ENCODE measurements around the gene CORT.
"Not testable (repeated sequence)": the region's sequence is repeated elsewhere in the genome, so short reads cannot be mapped to it uniquely, and the experiment has no call there.

CORT gene

DNA sequence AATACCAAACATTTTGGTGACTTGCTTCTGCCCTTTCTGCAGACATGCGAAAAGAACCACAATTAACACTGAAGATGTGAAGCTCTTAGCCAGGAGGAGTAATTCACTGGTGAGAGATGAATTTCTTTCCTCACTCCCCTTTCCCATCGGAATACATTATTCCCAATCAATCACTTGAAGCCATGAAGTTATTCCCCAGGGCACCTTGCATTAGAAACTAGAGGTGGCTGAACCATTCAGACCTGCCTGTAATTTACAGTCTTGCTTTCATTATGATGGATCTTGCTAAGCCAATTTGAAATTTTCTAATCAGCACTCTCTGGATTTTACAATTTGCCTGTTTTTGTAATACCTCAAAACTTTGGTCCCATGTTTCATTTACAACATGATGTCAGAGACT, 9.5 kb upstream of the CORT start:
- DNase-seq, result no peak

DNA sequence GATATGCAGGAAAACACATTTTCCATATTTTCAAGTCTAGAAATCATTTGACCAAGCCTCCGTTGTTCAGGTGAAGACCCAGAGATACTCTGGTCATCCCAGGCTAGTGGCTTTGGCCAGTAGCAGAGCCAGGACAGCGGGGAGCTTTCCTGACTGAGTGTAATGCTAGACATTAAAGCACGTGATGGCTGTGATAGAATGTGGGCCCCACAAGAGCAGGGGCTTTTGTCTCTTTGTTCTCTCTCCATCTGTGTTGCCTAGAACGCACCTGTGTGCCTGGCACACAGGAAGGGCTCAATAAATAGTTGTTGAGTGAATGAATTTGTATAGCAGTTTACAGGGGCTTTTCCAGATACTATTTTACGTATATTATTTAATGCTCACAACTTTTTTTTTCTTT, 9.0 kb upstream of the CORT start:
- DNase-seq, result no peak

DNA sequence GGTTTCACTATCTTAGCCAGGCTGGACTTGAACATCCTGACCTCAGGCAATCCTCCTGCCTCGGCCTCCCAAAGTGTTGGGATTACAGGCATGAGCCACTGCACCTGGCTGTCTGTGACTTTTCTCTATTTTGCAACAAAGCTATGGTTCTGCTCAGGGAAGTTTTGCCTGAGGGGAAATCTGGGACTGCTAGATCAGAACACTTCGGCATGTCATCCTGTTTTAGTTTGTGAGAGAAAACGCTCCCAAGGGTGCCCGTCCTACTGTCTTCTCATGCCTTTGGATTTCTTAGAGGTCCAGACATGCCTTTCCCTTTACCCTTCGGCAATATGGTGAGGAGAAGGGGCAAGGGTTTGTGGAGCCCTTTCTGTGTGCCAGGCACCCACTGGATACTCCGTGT, 5.6 kb upstream of the CORT start:
- no peak for DNase-seq

DNA sequence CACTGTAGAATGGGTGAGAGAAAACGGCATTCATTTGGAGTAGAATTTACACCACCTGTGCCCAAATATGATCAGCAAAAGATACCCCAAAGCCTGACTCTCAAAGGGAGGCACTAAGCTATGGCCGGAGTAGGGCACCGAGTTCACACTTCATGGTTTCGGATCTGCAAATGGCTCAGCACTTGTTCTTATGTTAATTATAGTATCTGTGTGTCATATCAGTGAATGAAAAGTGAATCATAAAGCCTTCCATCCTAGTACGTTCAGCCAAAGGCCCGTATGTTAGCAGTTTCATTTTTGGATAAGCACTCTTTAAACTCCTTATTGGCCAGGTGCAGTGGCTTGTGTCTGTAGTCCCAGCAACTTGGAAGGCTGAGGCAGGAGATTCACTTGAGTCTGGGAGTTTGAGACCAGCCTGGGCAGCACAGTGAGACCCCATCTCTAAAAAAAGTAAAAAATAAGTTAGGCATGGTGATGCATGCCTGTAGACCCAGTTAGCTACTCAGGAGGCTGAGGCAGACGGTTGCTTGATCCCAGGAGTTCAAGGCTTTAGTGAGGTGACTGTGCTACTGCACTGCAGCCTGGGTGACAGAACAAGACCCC, 4.9 kb upstream of the CORT start:
- no peak for DNase-seq

DNA sequence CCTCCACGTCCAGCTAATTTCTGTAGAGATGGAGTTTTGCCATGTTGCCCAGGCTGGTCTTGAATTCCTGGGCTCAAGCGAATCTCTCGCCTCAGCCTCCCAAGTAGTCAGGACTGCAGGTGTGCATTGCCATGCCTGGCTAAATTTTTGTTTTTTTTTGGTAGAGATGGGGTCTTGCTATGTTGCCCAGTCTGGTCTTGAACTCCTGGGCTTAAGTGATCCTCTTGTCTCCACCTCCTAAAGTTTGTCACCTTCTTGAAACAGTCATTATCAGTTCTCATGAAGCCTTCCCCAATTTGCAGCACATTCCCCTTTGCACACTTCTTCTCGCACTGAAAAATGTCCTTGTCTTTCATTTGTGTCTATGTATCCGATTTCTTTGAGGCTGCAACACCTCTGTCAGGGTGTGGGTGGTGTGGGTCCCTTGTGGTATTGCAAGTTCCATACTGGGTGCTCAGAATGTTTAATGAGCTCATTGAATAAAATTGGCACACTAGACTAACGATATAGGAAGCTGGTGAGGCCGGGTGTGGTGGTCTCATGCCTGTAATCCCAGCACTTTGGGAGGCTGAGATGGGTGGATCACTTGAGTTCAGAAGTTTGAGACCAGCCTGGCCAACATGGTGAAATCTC, 2.9 kb upstream of the CORT start:
- DNase-seq, result no peak

DNA sequence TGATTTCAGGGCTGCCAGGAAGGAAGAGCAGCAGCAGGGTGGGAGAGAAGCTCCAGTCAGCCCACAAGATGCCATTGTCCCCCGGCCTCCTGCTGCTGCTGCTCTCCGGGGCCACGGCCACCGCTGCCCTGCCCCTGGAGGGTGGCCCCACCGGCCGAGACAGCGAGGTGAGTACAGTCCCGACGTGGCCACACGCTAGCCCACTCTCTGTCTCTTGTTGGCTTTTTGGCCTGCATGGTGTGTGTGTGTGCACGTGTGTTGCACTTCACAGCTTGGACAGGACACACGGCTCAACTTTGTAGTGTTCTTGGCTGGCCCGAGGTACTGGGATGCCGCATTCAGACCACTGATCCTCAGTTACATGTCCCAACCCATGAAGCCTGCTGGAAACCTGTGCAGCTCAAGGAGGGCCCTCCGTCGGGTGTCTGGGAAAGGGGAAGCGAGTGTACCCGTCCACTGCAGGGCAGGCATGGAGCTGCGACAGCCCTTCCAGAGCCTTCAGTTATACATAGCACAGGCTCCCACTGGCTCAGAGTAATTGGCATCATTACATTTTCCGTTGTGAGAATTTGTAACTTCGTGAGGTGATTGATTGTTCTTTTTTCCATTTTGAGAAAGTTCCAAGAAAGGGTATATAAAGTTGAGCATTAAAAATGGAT, 454 bp downstream of the CORT start:
- DNase-seq, result no peak

DNA sequence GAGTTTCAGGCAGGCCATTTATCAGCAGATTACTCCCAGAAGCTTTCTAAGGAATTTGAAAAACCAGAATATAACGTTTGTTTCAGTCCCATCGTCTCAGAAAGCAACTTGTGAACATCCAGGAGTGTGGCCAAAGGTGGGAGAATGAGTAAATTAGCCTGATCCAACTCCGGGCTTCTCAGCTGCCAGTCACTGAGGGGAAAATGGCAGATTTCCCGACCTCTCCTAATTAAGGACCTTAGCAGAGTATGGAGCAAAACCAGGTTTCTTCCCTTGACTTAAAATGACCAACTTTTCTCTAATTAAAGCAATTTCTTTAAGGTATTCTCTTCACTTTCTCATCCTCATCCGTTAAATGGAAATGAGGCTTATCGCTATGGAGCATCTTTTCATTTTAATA, 1.0 kb downstream of the CORT start:
- no peak for DNase-seq

DNA sequence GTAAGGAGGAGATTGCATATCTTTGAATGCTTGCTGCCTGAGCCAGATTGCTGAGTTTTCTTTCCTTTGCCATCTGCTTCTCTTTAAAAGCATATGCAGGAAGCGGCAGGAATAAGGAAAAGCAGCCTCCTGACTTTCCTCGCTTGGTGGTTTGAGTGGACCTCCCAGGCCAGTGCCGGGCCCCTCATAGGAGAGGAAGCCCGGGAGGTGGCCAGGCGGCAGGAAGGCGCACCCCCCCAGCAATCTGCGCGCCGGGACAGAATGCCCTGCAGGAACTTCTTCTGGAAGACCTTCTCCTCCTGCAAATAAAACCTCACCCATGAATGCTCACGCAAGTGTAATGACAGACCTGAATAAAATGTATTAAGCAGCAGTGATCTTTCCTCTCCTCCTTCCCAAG, 1.5 kb downstream of the CORT start:
- DNase-seq, result no peak

DNA sequence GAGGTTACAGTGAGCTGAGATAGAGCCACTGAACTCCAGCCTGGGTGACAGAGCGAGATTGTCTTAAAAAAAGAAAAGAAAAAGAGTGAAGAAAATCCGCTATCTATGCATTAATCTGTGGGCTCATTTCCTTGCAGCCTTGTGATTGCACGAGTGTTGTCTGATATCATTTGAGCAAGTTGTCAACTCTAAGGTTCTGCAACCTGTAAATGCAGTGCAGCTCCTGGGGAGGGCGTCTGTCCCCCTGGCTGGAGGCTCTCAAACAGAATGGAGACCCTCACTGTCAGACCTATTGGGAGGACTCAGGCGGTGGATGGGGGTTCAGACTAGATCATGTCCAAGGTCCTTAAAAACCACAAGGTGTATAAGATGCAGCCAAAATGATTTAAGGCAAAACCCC, 6.2 kb downstream of the CORT start:
- DNase-seq, result no peak

DNA sequence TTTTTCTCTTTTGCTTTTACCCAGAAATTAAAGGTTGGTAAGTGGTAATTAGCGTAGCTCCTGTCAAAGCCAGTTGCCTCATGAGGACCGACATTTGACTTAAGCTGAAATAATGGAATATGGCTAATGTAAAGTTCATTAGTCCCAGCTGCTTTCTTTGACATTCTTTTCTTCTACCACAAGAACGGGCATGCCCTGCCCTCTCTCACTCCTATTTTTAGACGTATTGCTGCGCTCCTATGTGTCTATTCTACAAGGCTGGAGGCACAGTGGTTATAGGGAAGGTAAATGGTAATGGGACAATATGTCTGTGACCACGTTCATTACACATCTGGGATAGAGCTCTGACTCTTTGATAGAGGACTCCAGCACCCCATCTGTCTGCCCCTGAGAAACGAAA, 6.8 kb downstream of the CORT start:
- no peak for DNase-seq

DNA sequence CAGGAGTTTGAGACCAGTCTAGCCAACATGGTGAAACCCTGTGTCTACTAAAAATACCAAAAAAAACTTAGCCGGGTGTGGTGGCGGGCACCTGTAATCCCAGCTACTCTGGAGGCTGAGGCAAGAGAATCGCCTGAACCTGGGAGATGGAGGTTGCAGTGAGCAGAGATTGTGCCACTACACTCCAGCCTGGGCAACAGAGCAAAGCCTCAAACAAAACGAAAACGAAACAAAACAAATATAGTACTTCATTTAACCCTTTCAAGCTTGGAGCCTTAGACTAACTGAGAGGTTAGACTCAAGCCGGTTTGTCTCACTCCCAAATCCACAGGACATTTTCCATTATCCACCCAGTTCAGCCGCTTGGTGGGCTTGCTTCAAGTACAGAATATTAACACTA, 7.6 kb downstream of the CORT start:
- not testable (repeated sequence) for DNase-seq

DNA sequence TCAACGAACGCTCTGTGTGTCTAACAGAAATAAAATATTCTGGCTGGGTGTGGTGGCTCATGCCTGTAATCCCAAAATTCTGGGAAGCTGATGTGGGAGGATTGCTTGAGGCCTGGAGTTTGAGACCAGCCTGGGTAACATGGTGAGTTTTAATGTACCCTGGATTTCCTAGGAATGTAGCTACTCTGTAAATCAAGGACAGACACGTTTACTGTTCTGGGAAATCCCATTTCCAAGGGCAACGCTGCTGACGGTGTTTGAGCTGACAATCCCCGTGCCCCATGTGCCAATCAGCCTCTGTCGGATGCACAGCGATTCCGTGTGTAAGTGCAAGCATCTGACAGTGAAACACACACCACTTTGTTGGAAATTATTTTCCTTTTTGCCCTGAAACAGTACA, 8.0 kb downstream of the CORT start:
- no peak for DNase-seq

DNA sequence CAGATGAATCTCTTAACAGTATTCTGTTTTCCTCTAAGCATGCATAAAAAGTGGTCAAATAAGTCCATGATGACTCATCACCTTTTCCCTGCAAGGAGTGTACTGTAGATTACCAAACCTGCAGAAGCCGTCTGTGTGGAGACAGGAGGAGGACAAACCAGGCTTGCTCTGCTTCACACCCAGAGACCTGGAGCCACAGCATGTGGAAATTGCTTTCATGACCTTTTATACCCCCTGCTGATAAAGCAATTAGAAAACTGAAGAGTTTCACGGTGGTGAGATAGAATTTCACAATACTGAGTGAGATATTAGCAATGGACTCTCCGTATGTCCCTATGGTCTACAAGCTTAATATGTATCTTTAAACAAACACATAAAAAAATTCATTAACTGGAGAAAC, 9.4 kb downstream of the CORT start:
- no peak for DNase-seq

DNA sequence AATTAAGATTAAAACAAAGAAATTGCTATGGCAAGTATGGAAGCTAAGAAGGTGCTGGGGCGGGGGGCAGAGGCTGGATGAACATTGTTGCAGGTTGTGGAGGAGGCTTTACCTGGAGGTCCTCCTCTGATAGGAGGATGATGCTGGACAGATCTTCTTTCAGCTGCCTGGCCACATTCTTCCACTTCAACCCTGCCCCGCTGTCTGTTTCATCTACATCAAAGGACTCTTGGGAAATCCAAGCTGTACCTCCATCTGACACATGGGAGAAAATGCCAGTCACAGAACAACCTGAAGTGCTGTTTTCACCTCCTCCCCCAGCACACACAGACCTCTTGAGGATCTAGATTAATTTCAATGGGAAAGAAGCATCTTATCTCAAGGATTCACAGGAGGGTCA, 17.2 kb downstream of the CORT start:
- DNase-seq, result no peak

DNA sequence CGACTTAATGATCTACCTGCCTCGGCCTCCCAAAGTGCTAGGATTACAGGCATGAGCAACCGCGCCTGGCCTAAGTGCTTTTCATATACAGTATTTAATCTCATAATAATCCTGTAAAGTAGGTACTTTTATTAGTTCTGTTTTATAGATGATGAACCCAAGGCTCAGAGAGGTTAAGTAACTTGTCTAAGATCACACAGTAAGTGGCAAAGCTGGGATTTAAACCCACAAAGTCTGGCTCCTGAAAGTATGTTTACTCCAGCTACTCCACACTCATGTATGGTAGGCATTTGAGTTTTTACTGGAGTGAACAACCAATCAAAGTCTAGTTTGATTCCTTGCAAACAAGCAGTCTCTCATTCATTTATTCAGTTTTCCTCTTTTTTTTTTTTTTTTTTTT, 20.2 kb downstream of the CORT start:
- DNase-seq, result no peak

DNA sequence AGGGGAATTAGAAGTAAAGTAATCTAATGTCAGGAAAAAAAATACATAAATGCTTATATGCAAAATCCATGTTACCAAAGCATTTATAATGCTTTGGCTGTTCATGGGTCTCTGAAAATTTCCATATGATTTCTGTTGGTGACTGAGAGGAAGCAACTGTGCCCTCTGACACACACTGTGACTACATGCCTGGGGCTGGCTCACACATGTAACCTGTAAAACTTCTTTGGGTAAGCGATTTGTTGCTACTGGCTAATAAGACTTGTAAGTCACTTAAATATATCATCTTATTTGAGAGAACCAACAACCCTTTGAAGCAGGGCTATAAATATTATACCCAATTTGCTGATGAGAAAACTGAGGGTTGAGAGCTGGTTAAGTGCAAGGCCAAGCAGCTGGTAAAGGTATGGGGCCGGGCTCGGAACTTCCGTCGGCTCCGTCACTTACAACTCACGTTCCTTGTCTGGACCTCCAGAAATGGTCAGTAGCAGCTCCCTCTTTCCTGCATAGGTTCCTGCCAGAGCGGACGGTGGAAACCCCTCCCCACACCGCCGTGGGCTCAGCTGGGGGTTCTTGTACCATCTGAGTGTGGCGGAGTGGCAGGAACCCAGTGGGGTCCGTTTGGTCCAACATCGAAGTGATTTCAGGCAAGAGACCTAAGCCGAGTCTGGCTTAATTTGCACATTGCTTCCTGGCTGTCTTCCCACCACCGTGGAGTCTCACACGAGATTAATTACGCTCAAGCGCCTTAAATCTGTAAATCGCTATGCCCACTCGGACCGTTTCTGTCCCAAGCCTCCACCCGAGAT, 21.8 kb downstream of the CORT start:
- DNase-seq, result no peak

DNA sequence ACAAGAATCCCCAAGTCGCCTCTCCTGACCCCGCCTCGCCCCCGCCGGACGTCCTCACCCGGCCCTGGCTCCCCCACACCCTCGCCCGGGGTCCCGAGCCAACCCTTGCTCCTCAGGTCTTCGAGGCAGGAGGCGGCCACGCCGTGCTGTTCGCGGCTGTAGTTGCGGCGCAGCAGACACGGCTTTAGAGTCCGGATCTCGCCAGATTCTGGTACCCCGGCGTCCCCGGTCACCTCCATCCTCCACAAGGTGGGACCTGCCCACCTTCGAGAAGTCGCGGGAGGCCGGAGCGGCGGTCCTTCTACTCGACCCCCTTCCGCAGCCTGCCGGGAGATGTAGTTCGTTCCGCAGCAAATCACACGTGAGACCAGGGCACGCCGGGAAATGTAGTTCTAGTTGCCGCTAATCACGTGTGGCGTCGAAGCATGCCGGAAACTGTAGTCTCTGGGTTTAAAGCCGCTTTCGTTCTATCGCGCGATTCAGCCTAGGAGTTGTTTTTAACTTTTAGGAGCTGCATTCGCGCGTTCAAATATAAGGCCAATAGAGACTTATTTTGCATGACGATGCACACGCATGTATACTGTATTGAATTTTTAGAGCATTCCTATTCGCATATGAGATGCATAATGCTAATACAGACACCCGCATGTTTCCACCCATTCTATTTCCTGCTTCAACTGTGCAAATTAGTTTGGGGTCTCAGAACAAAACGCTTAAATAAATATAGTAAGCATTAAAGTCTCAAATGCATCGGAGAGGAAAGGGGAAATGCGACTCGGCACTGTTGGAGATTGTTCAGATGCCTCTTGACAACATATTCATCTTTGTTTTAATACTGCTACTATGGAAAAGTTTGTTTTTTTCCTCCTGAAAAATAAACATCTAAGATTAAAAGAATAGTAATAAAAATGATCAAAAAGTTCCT, 22.7 kb downstream of the CORT start, which contains the start of gene DFFA:
Gene DFFA, minus strand, starts transcription at position 310 of the 925 bp plus-strand sequence. Its CDS starts 71 bp downstream, at position 239.
- DNase-seq, result peak; percentile 89

DNA sequence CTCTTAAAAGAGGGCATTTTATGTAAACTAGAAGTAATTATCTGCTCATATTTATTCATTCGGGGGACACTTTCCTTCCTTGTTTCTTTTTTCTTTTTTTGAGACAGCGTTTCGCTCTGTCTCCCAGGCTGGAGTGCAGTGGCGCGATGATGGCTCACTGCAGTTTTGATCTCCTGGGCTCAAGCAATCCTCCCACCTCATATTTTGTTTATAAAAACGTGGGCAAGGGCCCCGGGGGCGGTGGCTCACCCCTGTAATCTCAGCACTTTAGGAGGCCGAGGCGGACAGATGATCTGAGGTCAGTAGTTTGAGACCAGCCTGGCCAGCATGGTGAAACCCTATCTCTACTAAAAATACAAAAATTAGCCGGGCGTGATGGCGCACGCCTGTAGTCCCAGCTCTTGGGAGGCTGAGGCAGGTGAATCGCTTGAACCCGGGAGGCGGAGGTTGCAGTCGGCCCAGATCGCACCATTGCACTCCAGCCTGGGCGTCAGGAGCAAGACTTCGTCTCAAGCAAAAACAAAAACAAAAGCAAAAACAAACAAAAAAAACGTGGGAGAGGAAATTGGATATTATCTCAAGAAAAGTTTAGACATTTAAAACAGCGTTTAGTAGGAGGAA, 23.4 kb downstream of the CORT start:
- no peak for DNase-seq

DNA sequence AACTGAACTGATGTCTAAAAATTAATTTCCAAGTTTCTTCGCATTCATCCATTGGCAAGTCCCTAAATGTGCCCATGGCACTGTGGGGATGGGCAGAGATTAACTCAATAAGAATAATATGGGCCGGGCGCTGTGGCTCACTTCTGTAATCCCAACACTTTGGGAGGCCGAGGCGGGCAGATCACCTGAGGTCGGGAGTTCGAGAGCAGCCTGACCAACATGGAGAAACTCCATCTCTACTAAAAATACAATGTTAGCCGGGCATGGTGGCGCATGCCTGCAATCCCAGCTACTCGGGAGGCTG, 24.4 kb downstream of the CORT start:
- not testable (repeated sequence) for DNase-seq

DNA sequence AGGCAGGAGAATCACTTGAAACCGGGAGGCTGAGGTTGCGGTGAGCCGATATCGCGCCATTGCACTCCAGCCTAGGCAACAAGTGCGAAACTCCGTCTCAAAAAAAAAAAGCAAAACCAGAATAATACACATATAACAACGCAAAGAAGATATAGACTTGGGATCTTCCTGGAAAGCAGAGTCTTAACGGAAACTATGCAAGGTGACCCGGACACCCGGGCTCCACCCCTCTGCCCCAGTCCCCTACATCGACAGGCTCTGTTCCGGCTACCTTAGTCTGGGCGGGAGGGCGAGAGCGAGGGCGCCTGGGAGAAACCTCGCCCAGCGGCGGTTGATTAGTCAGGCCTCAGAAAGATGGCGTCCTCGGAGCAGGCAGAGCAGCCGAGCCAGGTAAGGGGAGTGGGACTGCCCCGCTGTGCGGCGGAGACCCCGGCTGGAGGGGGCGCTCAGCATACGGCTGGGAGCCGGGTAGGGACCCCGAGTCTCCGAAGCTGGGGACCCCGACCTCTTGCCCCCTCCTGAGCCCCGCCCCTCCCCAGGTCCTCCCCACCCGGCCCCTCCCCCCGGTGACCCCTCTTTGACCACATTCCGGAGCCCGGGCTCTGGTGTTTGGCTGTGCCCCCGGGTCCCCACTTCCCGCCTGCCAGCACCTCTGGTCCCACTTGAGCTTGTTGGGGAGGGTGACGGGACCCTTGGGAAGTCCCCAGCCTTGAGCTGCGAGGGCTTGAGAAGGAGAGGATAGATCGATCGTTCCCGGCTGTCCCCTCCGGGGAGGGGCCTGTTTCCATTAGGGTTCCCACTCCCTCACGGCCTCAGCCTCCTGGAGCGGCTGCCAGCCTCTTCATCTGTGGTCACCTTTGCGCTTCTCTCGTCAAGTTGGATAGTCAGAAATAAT, 25.0 kb downstream of the CORT start, which contains the start of gene PEX14:
Gene PEX14, plus strand, starts transcription at position 338 of the 895 bp plus-strand sequence. Its CDS starts 17 bp downstream, at position 355.
- peak; percentile 81 for DNase-seq

DNA sequence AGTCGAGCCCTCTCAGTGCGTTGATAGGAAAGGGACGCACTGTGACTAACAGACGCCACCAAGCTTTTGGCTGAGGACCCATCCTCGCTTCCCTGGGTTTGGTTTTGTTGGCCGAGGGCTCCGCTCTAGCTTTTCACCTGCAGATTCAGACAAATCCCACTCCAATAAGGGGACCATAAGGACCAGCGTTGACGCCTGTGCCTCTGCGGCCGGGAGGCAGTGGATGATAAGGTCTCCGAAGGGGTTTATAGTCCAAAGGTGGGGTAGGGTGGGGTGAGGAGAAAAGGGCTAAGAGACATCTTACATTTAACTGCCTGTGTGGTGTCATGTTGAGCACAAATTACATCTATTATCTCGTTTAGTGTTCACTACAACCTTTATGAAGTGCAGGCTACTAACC, 25.7 kb downstream of the CORT start:
- DNase-seq, result no peak

All from activated CD4-positive, alpha-beta T cell treated with anti-CD3 and anti-CD28 coated beads, Interleukin-2, amount 50 U/mL, for 1 hour (primary cell).